HEK293 (cell line): ENCODE results near the gene GPM6B.

Experiments used
- BCL11A ChIP-seq: fragments of 450-650 bp; formaldehyde crosslinking; IDR thresholded peaks from 2 replicates; pipeline ENCODE4 v1.5.1; 2016; ENCODE audit warnings: low read depth, missing biosample characterization, missing genetic modification characterization
- GLIS1 ChIP-seq: fragments of 450-650 bp; formaldehyde crosslinking; IDR thresholded peaks from 2 replicates; pipeline ENCODE4 v1.5.1; 2016; ENCODE audit warnings: missing biosample characterization, missing genetic modification characterization
- MYNN ChIP-seq: fragments of 450-650 bp; formaldehyde crosslinking; IDR thresholded peaks from 2 replicates; pipeline ENCODE4 v1.5.1; 2016; ENCODE audit warnings: missing biosample characterization, missing genetic modification characterization, borderline replicate concordance
- SETDB1 ChIP-seq: IDR thresholded peaks from one replicate; pipeline ENCODE4 v1.6.1; 2017; ENCODE audit warnings: mild to moderate bottlenecking, low read length, moderate library complexity, mixed read lengths; ENCODE audit not compliant: insufficient read length
- WT1 ChIP-seq: fragments of 450-650 bp; formaldehyde crosslinking; IDR thresholded peaks from 2 replicates; pipeline ENCODE4 v1.5.1; 2016; ENCODE audit warnings: missing biosample characterization, missing genetic modification characterization
- ZEB2 ChIP-seq: fragments of 450-650 bp; formaldehyde crosslinking; IDR thresholded peaks from 2 replicates; pipeline ENCODE4 v1.5.1; 2016; ENCODE audit warnings: missing biosample characterization, missing genetic modification characterization
- ZNF132 ChIP-seq: fragments of 450-650 bp; formaldehyde crosslinking; IDR thresholded peaks from 2 replicates; pipeline ENCODE4 v1.5.1; 2017; ENCODE audit warnings: missing biosample characterization, missing genetic modification characterization, borderline replicate concordance
- ZNF223 ChIP-seq: fragments of 450-650 bp; formaldehyde crosslinking; IDR thresholded peaks from 2 replicates; pipeline ENCODE4 v1.5.1; 2016; ENCODE audit warnings: missing biosample characterization, missing genetic modification characterization
- ZNF24 ChIP-seq: fragments of 450-650 bp; formaldehyde crosslinking; IDR thresholded peaks from 2 replicates; pipeline ENCODE4 v1.5.1; 2016; ENCODE audit warnings: missing biosample characterization, missing genetic modification characterization
- ZNF248 ChIP-seq: fragments of 450-650 bp; formaldehyde crosslinking; IDR thresholded peaks from 2 replicates; pipeline ENCODE4 v1.5.1; 2017; ENCODE audit warnings: missing biosample characterization, missing genetic modification characterization
- ZNF350 ChIP-seq: fragments of 450-650 bp; formaldehyde crosslinking; IDR thresholded peaks from 2 replicates; pipeline ENCODE4 v1.5.0; 2017; ENCODE audit warnings: missing biosample characterization, mild to moderate bottlenecking, missing genetic modification characterization
- ZNF423 ChIP-seq: fragments of 450-650 bp; formaldehyde crosslinking; IDR thresholded peaks from 2 replicates; pipeline ENCODE4 v1.5.1; 2016; ENCODE audit warnings: missing biosample characterization, missing genetic modification characterization
- ZNF433 ChIP-seq: fragments of 450-650 bp; formaldehyde crosslinking; IDR thresholded peaks from 2 replicates; pipeline ENCODE4 v1.5.1; 2016; ENCODE audit warnings: missing biosample characterization, missing genetic modification characterization, low read depth
- ZNF501 ChIP-seq: fragments of 450-650 bp; formaldehyde crosslinking; IDR thresholded peaks from 2 replicates; pipeline ENCODE4 v1.5.1; 2016; ENCODE audit warnings: missing biosample characterization, missing genetic modification characterization
- ZNF558 ChIP-seq: fragments of 450-650 bp; formaldehyde crosslinking; IDR thresholded peaks from 2 replicates; pipeline ENCODE4 v1.5.1; 2016; ENCODE audit warnings: missing biosample characterization, missing genetic modification characterization
- ZNF658 ChIP-seq: fragments of 450-650 bp; formaldehyde crosslinking; IDR thresholded peaks from 2 replicates; pipeline ENCODE4; 2016; ENCODE audit warnings: missing biosample characterization, missing genetic modification characterization
- ZNF837 ChIP-seq: fragments of 450-650 bp; formaldehyde crosslinking; IDR thresholded peaks from 2 replicates; pipeline ENCODE4 v1.5.1; 2016; ENCODE audit warnings: missing biosample characterization, missing genetic modification characterization
- ZNF843 ChIP-seq: fragments of 450-650 bp; formaldehyde crosslinking; IDR thresholded peaks from 2 replicates; pipeline ENCODE4 v1.5.1; 2016; ENCODE audit warnings: missing biosample characterization, missing genetic modification characterization
- TF ChIP-seq, protein P1 (sequence below): fragments of 450-650 bp; formaldehyde crosslinking; IDR thresholded peaks from 2 replicates; pipeline ENCODE4 v1.5.1; 2016; ENCODE audit warnings: missing biosample characterization, missing genetic modification characterization
- TF ChIP-seq, protein P2 (sequence below): fragments of 450-650 bp; formaldehyde crosslinking; IDR thresholded peaks from 2 replicates; pipeline ENCODE4 v1.5.1; 2017; ENCODE audit warnings: missing biosample characterization, missing genetic modification characterization
- TF ChIP-seq, protein P3 (sequence below): fragments of 450-650 bp; formaldehyde crosslinking; IDR thresholded peaks from 2 replicates; pipeline ENCODE4 v1.5.1; 2017; ENCODE audit warnings: missing biosample characterization, missing genetic modification characterization
- TF ChIP-seq, protein P4 (sequence below): fragments of 450-650 bp; formaldehyde crosslinking; IDR thresholded peaks from 2 replicates; pipeline ENCODE4 v1.5.0; 2017; ENCODE audit warnings: missing biosample characterization, missing genetic modification characterization, borderline replicate concordance
- TF ChIP-seq, protein P5 (sequence below): fragments of 450-650 bp; formaldehyde crosslinking; IDR thresholded peaks from 2 replicates; pipeline ENCODE4 v1.5.1; 2016; ENCODE audit warnings: missing biosample characterization, missing genetic modification characterization
- TF ChIP-seq, protein P6 (sequence below): fragments of 450-650 bp; formaldehyde crosslinking; IDR thresholded peaks from 2 replicates; pipeline ENCODE4 v1.5.1; 2016; ENCODE audit warnings: missing biosample characterization, missing genetic modification characterization
- TF ChIP-seq, protein P7 (sequence below): fragments of 450-650 bp; formaldehyde crosslinking; IDR thresholded peaks from 2 replicates; pipeline ENCODE4 v1.5.1; 2016; ENCODE audit warnings: missing biosample characterization, missing genetic modification characterization, low read depth

The GPM6B gene

DNA sequence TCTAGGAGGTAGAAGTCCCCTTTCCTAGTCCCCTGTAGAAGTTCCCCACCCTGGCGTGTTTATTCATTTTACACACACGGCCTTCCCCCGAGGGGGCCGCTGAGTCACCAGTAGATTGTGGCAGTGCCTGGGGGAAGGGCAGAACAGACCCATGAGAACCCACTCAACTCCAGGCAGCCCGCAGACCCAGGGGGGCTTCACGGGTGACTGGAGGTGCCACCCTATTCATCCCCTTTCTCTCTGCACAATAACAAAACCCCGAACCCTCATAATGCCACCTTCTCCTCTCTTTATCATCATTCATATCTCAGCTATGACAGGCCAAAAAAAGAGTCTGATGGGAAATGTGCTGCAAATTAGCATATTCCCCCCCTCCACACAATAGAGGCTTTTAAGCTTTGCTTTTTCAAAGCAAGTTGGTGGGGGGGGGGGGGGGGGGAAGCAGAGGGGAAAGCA lies 20.4 kb upstream of the GPM6B start (continued):
- TF ChIP-seq, protein P1, sequence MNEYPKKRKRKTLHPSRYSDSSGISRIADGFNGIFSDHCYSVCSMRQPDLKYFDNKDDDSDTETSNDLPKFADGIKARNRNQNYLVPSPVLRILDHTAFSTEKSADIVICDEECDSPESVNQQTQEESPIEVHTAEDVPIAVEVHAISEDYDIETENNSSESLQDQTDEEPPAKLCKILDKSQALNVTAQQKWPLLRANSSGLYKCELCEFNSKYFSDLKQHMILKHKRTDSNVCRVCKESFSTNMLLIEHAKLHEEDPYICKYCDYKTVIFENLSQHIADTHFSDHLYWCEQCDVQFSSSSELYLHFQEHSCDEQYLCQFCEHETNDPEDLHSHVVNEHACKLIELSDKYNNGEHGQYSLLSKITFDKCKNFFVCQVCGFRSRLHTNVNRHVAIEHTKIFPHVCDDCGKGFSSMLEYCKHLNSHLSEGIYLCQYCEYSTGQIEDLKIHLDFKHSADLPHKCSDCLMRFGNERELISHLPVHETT (tag by site-specific recombination) = 0 out of 2 replicates have a peak, but pooled peaks have one; percentile 30
- no peak for TF ChIP-seq ZNF501 (tag by site-specific recombination)
- TF ChIP-seq, protein P2, sequence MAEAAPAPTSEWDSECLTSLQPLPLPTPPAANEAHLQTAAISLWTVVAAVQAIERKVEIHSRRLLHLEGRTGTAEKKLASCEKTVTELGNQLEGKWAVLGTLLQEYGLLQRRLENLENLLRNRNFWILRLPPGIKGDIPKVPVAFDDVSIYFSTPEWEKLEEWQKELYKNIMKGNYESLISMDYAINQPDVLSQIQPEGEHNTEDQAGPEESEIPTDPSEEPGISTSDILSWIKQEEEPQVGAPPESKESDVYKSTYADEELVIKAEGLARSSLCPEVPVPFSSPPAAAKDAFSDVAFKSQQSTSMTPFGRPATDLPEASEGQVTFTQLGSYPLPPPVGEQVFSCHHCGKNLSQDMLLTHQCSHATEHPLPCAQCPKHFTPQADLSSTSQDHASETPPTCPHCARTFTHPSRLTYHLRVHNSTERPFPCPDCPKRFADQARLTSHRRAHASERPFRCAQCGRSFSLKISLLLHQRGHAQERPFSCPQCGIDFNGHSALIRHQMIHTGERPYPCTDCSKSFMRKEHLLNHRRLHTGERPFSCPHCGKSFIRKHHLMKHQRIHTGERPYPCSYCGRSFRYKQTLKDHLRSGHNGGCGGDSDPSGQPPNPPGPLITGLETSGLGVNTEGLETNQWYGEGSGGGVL = peak; percentile 92
- TF ChIP-seq SETDB1 = no peak
- no peak for TF ChIP-seq ZNF558 (tag by site-specific recombination)
- TF ChIP-seq ZEB2 (tag by site-specific recombination) = peak; percentile 77
- no peak for TF ChIP-seq ZNF658 (tag by site-specific recombination)
- peak; percentile 60; the same call in 1 of the 2 replicates for TF ChIP-seq ZNF423 (tag by site-specific recombination)
- TF ChIP-seq ZNF24 (tag by site-specific recombination) = peak; percentile 54; the same call in 1 of the 2 replicates
- TF ChIP-seq ZNF350 (tag by site-specific recombination) = no peak
- TF ChIP-seq MYNN (tag by site-specific recombination) = peak; percentile 59; the same call in 1 of the 2 replicates
- peak; percentile 94 for TF ChIP-seq GLIS1 (tag by site-specific recombination)
- no peak for TF ChIP-seq ZNF132 (tag by site-specific recombination)
- TF ChIP-seq, protein P3, sequence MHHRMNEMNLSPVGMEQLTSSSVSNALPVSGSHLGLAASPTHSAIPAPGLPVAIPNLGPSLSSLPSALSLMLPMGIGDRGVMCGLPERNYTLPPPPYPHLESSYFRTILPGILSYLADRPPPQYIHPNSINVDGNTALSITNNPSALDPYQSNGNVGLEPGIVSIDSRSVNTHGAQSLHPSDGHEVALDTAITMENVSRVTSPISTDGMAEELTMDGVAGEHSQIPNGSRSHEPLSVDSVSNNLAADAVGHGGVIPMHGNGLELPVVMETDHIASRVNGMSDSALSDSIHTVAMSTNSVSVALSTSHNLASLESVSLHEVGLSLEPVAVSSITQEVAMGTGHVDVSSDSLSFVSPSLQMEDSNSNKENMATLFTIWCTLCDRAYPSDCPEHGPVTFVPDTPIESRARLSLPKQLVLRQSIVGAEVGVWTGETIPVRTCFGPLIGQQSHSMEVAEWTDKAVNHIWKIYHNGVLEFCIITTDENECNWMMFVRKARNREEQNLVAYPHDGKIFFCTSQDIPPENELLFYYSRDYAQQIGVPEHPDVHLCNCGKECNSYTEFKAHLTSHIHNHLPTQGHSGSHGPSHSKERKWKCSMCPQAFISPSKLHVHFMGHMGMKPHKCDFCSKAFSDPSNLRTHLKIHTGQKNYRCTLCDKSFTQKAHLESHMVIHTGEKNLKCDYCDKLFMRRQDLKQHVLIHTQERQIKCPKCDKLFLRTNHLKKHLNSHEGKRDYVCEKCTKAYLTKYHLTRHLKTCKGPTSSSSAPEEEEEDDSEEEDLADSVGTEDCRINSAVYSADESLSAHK = no peak
- no peak for TF ChIP-seq WT1 (tag by site-specific recombination)
- no peak for TF ChIP-seq ZNF223 (tag by site-specific recombination)
- no peak for TF ChIP-seq ZNF248
- TF ChIP-seq, protein P4, sequence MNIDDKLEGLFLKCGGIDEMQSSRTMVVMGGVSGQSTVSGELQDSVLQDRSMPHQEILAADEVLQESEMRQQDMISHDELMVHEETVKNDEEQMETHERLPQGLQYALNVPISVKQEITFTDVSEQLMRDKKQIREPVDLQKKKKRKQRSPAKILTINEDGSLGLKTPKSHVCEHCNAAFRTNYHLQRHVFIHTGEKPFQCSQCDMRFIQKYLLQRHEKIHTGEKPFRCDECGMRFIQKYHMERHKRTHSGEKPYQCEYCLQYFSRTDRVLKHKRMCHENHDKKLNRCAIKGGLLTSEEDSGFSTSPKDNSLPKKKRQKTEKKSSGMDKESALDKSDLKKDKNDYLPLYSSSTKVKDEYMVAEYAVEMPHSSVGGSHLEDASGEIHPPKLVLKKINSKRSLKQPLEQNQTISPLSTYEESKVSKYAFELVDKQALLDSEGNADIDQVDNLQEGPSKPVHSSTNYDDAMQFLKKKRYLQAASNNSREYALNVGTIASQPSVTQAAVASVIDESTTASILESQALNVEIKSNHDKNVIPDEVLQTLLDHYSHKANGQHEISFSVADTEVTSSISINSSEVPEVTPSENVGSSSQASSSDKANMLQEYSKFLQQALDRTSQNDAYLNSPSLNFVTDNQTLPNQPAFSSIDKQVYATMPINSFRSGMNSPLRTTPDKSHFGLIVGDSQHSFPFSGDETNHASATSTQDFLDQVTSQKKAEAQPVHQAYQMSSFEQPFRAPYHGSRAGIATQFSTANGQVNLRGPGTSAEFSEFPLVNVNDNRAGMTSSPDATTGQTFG (tag by site-specific recombination) = no peak
- TF ChIP-seq, protein P5, sequence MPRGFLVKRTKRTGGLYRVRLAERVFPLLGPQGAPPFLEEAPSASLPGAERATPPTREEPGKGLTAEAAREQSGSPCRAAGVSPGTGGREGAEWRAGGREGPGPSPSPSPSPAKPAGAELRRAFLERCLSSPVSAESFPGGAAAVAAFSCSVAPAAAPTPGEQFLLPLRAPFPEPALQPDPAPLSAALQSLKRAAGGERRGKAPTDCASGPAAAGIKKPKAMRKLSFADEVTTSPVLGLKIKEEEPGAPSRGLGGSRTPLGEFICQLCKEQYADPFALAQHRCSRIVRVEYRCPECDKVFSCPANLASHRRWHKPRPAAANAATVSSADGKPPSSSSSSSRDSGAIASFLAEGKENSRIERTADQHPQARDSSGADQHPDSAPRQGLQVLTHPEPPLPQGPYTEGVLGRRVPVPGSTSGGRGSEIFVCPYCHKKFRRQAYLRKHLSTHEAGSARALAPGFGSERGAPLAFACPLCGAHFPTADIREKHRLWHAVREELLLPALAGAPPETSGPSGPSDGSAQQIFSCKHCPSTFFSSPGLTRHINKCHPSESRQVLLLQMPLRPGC (tag by site-specific recombination) = 0 out of 2 replicates have a peak, but pooled peaks have one; percentile 22
- TF ChIP-seq ZNF433 (tag by site-specific recombination) = no peak
- TF ChIP-seq ZNF843 = 0 out of 2 replicates have a peak, but pooled peaks have one; percentile 32
- TF ChIP-seq ZNF837 (tag by site-specific recombination) = no peak
- no peak for TF ChIP-seq BCL11A (tag by site-specific recombination)
- TF ChIP-seq, protein P6, sequence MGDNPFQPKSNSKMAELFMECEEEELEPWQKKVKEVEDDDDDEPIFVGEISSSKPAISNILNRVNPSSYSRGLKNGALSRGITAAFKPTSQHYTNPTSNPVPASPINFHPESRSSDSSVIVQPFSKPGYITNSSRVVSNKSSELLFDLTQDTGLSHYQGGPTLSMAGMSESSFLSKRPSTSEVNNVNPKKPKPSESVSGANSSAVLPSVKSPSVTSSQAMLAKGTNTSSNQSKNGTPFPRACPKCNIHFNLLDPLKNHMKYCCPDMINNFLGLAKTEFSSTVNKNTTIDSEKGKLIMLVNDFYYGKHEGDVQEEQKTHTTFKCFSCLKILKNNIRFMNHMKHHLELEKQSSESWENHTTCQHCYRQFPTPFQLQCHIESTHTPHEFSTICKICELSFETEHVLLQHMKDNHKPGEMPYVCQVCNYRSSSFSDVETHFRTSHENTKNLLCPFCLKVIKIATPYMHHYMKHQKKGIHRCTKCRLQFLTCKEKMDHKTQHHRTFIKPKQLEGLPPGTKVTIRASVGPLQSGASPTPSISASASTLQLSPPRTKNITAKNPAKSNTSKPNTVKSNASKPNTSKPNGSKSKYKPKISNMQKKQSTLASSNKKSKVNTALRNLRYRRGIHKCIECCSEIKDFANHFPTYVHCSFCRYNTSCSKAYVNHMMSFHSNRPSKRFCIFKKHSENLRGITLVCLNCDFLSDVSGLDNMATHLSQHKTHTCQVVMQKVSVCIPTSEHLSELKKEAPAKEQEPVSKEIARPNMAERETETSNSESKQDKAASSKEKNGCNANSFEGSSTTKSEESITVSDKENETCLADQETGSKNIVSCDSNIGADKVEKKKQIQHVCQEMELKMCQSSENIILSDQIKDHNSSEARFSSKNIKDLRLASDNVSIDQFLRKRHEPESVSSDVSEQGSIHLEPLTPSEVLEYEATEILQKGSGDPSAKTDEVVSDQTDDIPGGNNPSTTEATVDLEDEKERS (tag by site-specific recombination) = no peak
- TF ChIP-seq, protein P7, sequence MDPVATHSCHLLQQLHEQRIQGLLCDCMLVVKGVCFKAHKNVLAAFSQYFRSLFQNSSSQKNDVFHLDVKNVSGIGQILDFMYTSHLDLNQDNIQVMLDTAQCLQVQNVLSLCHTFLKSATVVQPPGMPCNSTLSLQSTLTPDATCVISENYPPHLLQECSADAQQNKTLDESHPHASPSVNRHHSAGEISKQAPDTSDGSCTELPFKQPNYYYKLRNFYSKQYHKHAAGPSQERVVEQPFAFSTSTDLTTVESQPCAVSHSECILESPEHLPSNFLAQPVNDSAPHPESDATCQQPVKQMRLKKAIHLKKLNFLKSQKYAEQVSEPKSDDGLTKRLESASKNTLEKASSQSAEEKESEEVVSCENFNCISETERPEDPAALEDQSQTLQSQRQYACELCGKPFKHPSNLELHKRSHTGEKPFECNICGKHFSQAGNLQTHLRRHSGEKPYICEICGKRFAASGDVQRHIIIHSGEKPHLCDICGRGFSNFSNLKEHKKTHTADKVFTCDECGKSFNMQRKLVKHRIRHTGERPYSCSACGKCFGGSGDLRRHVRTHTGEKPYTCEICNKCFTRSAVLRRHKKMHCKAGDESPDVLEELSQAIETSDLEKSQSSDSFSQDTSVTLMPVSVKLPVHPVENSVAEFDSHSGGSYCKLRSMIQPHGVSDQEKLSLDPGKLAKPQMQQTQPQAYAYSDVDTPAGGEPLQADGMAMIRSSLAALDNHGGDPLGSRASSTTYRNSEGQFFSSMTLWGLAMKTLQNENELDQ = no peak
